GM12878 (cell line): Measurements from ENCODE around the gene KCNK5. TPM values are rescaled to one million over a fixed set of nuclear protein-coding genes. Genes with fewer than 3 reads are reported as not detected.

Source experiments
- CBX3 ChIP-seq: fragments of 200-600 bp; sonication (generic); IDR thresholded peaks from 2 replicates; pipeline ENCODE4 v1.6.1; 2016; ENCODE audit warnings: low read depth, borderline replicate concordance
- HDGF ChIP-seq: fragments of 450-650 bp; IDR thresholded peaks from 2 replicates; pipeline ENCODE4 v1.6.1; 2016; ENCODE audit warnings: antibody characterized with exemption
- NR2C1 ChIP-seq: fragments of 450-650 bp; IDR thresholded peaks from 2 replicates; pipeline ENCODE4 v1.6.1; 2017; ENCODE audit warnings: antibody characterized with exemption, mild to moderate bottlenecking, moderate library complexity
- NR2F1 ChIP-seq: fragments of 450-650 bp; conservative IDR thresholded peaks from 2 replicates; pipeline ENCODE4 v1.6.1; 2017; ENCODE audit warnings: mild to moderate bottlenecking
- SREBF1 ChIP-seq: IDR thresholded peaks from 2 replicates; pipeline ENCODE4 v1.6.1; 2012; ENCODE audit warnings: mild to moderate bottlenecking, low read length
- YBX1 ChIP-seq: fragments of 450-650 bp; IDR thresholded peaks from 2 replicates; pipeline ENCODE4 v1.6.1; 2016; ENCODE audit warnings: antibody characterized with exemption
- polyA plus RNA-seq, 11 experiments: library from polyadenylated mRNA; depleted of rRNA in 4 of 11; unstranded in 6 of 11; stranded (reverse) in 5 of 11; fragments of >200 nt; fragmentation: Nextera tagmentation in 4 of 11; fragmentation: Illumina TruSeq in 1 of 11; extraction: Ambion mirVana in 4 of 11; extraction: Trizol in 1 of 11; gene quantifications; 1 replicate in 1 of 11; 2 replicates in 10 of 11; pipeline versions ENCODE4 v1.2.1 to v1.2.3, GENCODE V29; 2011 to 2016; ENCODE audit warnings: inconsistent platforms in 2 of 11, missing spikeins in 2 of 11, low read depth in 1 of 11
- total RNA-seq, 4 experiments: library from RNA; depleted of rRNA in 3 of 4; stranded (reverse); fragments of >200 nt in 3 of 4; fragmentation: Illumina TruSeq in 1 of 4; extraction: Trizol in 1 of 4; gene quantifications; 2 replicates each; pipeline versions ENCODE4 v1.2.1 to v1.2.3, GENCODE V29; 2013 to 2021
- TF ChIP-seq, protein P1 (sequence below): fragments of 150-350 bp; IDR thresholded peaks from 2 replicates; pipeline ENCODE4 v1.6.1; 2014; ENCODE audit warnings: mild to moderate bottlenecking, low read depth, low read length
- TF ChIP-seq, protein P2 (sequence below): fragments of 450-650 bp; IDR thresholded peaks from 2 replicates; pipeline ENCODE4 v1.6.1; 2018; ENCODE audit warnings: mild to moderate bottlenecking, low read depth, moderate library complexity; ENCODE audit not compliant: partially characterized antibody
- TF ChIP-seq, protein P3 (sequence below): IDR thresholded peaks from 2 replicates; pipeline ENCODE4 v1.6.1; 2012; ENCODE audit warnings: improper control_type of control experiment, low read depth, low read length; ENCODE audit not compliant: insufficient replicate concordance

Gene KCNK5
- total and polyA plus RNA-seq, 10 of the 15 experiments (the other 5 are each of a cell fraction or from before 2014, with no cell fraction given): 0.11 to 4.2 (median 2.1) TPM

DNA sequence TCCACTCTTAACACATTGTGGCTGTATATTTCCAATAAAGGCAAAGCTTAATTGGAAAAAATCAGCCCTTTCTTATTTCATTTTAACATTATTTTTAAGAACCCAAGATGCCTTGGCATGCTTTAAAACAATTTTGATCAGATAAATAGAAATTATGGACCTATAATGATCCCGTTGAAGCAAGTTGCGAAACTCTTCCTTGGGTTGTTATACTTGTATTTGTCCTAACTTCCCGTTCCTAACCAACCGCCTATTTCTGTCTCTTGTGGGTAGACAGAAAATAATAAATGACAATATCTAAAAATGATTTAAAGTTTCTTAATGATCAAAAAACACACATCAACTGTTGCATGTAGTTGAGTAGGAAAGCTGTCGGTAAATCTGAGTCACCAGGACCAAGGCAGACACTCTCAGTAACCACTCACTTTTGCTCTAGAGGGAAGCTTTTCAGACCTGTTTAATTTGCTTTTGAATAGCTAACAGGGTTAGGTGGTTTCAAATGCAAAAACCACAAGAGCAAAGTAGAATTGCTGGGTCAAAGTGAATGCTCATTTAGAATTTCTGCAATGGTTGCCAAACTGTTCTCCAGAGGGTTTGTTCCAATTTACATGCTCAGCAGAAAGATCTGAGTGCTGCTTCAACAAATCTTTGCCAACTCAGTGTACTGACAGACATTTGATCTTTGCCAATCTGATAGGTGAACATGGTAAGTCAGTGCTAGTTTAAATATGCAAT is 34.2 kb upstream of the KCNK5 start (continued):
- TF ChIP-seq NR2C1 (no peak), YBX1 (no peak), HDGF (no peak), CBX3 (no peak), NR2F1 (no peak), SREBF1 (no peak)
- TF ChIP-seq, protein P1, sequence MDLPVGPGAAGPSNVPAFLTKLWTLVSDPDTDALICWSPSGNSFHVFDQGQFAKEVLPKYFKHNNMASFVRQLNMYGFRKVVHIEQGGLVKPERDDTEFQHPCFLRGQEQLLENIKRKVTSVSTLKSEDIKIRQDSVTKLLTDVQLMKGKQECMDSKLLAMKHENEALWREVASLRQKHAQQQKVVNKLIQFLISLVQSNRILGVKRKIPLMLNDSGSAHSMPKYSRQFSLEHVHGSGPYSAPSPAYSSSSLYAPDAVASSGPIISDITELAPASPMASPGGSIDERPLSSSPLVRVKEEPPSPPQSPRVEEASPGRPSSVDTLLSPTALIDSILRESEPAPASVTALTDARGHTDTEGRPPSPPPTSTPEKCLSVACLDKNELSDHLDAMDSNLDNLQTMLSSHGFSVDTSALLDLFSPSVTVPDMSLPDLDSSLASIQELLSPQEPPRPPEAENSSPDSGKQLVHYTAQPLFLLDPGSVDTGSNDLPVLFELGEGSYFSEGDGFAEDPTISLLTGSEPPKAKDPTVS: no peak
- TF ChIP-seq, protein P2, sequence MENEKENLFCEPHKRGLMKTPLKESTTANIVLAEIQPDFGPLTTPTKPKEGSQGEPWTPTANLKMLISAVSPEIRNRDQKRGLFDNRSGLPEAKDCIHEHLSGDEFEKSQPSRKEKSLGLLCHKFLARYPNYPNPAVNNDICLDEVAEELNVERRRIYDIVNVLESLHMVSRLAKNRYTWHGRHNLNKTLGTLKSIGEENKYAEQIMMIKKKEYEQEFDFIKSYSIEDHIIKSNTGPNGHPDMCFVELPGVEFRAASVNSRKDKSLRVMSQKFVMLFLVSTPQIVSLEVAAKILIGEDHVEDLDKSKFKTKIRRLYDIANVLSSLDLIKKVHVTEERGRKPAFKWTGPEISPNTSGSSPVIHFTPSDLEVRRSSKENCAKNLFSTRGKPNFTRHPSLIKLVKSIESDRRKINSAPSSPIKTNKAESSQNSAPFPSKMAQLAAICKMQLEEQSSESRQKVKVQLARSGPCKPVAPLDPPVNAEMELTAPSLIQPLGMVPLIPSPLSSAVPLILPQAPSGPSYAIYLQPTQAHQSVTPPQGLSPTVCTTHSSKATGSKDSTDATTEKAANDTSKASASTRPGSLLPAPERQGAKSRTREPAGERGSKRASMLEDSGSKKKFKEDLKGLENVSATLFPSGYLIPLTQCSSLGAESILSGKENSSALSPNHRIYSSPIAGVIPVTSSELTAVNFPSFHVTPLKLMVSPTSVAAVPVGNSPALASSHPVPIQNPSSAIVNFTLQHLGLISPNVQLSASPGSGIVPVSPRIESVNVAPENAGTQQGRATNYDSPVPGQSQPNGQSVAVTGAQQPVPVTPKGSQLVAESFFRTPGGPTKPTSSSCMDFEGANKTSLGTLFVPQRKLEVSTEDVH: no peak
- TF ChIP-seq, protein P3, sequence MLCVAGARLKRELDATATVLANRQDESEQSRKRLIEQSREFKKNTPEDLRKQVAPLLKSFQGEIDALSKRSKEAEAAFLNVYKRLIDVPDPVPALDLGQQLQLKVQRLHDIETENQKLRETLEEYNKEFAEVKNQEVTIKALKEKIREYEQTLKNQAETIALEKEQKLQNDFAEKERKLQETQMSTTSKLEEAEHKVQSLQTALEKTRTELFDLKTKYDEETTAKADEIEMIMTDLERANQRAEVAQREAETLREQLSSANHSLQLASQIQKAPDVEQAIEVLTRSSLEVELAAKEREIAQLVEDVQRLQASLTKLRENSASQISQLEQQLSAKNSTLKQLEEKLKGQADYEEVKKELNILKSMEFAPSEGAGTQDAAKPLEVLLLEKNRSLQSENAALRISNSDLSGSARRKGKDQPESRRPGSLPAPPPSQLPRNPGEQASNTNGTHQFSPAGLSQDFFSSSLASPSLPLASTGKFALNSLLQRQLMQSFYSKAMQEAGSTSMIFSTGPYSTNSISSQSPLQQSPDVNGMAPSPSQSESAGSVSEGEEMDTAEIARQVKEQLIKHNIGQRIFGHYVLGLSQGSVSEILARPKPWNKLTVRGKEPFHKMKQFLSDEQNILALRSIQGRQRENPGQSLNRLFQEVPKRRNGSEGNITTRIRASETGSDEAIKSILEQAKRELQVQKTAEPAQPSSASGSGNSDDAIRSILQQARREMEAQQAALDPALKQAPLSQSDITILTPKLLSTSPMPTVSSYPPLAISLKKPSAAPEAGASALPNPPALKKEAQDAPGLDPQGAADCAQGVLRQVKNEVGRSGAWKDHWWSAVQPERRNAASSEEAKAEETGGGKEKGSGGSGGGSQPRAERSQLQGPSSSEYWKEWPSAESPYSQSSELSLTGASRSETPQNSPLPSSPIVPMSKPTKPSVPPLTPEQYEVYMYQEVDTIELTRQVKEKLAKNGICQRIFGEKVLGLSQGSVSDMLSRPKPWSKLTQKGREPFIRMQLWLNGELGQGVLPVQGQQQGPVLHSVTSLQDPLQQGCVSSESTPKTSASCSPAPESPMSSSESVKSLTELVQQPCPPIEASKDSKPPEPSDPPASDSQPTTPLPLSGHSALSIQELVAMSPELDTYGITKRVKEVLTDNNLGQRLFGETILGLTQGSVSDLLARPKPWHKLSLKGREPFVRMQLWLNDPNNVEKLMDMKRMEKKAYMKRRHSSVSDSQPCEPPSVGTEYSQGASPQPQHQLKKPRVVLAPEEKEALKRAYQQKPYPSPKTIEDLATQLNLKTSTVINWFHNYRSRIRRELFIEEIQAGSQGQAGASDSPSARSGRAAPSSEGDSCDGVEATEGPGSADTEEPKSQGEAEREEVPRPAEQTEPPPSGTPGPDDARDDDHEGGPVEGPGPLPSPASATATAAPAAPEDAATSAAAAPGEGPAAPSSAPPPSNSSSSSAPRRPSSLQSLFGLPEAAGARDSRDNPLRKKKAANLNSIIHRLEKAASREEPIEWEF: no peak
